K562 (cell line): ENCODE measurements around the gene SGPL1. TPM values are rescaled to one million over a fixed set of nuclear protein-coding genes. Genes with fewer than 3 reads are reported as not detected.

Source experiments
- CREBBP ChIP-seq: IDR thresholded peaks from one replicate; pipeline ENCODE4 v1.6.1; 2012; ENCODE audit warnings: low read depth, mild to moderate bottlenecking, control low read depth, inconsistent platforms, low read length
- CTBP1 ChIP-seq: fragments of 450-650 bp; IDR thresholded peaks from 2 replicates; pipeline ENCODE4 v1.6.1; 2016; ENCODE audit warnings: borderline replicate concordance
- EZH2 ChIP-seq: IDR thresholded peaks from 2 replicates; pipeline ENCODE4 v1.6.1; 2012; ENCODE audit warnings: low read depth, mild to moderate bottlenecking, inconsistent platforms, low read length, borderline replicate concordance
- ILF3 ChIP-seq: fragments of 450-650 bp; IDR thresholded peaks from 2 replicates; pipeline ENCODE4 v1.6.1; 2018; ENCODE audit warnings: antibody characterized with exemption, mild to moderate bottlenecking, moderate library complexity, borderline replicate concordance
- MCM3 ChIP-seq: fragments of 450-650 bp; IDR thresholded peaks from 2 replicates; pipeline ENCODE4 v1.6.1; 2016
- PHF8 ChIP-seq: fragments of 200-600 bp; sonication (generic); IDR thresholded peaks from 2 replicates; pipeline ENCODE4 v1.6.1; 2012; ENCODE audit warnings: mixed run types, mild to moderate bottlenecking, inconsistent platforms, low read length, moderate library complexity, borderline replicate concordance
- POLR2A ChIP-seq: fragments of 450-650 bp; conservative IDR thresholded peaks from 2 replicates; pipeline ENCODE4 v1.6.1; 2016
- RNF2 ChIP-seq: sonication (generic); IDR thresholded peaks from 2 replicates; pipeline ENCODE4 v1.6.1; 2016
- SP2 ChIP-seq: IDR thresholded peaks from 2 replicates; pipeline ENCODE4 v1.6.1; 2011; ENCODE audit warnings: mild to moderate bottlenecking, low read depth, low read length, moderate library complexity; ENCODE audit not compliant: poor library complexity, severe bottlenecking; ENCODE audit errors: extremely low read depth
- TAL1 ChIP-seq: fragments of 450-650 bp; IDR thresholded peaks from 2 replicates; pipeline ENCODE4 v1.6.1; 2016; ENCODE audit warnings: mild to moderate bottlenecking
- TARDBP ChIP-seq: fragments of 450-650 bp; IDR thresholded peaks from 2 replicates; pipeline ENCODE4 v1.6.1; 2016
- TRIM24 ChIP-seq, 2 experiments: fragments of 450-650 bp; IDR thresholded peaks; 2 replicates each; pipeline ENCODE4 v1.6.1; 2016
- XRCC3 ChIP-seq: fragments of 450-650 bp; IDR thresholded peaks from 2 replicates; pipeline ENCODE4 v1.6.1; 2017; ENCODE audit warnings: mild to moderate bottlenecking, moderate library complexity
- ZNF212 ChIP-seq: fragments of 450-650 bp; formaldehyde crosslinking; IDR thresholded peaks from 2 replicates; pipeline ENCODE4 v1.4.0; 2020; ENCODE audit warnings: mild to moderate bottlenecking
- ZNF239 ChIP-seq: fragments of 250-450 bp; sonication (Bioruptor Pico); IDR thresholded peaks from 2 replicates; pipeline ENCODE4 v1.4.0; 2020; ENCODE audit warnings: mild to moderate bottlenecking
- polyA plus RNA-seq, 8 experiments: library from polyadenylated mRNA; depleted of rRNA in 4 of 8; stranded (reverse) in 5 of 8; unstranded in 3 of 8; fragments of >200 nt; fragmentation: Nextera tagmentation in 2 of 8; fragmentation: Illumina TruSeq in 1 of 8; extraction: Ambion mirVana in 2 of 8; extraction: Trizol in 1 of 8; gene quantifications; 2 replicates each; pipeline versions ENCODE4 v1.2.1 to v1.2.3, GENCODE V29; 2011 to 2014; ENCODE audit warnings: inconsistent platforms in 1 of 8, missing spikeins in 1 of 8
- total RNA-seq, 7 experiments: library from RNA; depleted of rRNA in 6 of 7; stranded (reverse); fragments of >200 nt in 6 of 7; fragmentation: Illumina TruSeq in 2 of 7; extraction: Trizol in 2 of 7; gene quantifications; 2 replicates each; pipeline versions ENCODE4 v1.2.1 to v1.2.3, GENCODE V29; 2011 to 2021; ENCODE audit warnings: low replicate concordance in 1 of 7
- TF ChIP-seq, protein P1 (sequence below), 2 experiments: fragments of 450-650 bp; conservative IDR thresholded peaks; 2 replicates each; pipeline ENCODE4 v1.6.1; 2017; ENCODE audit warnings: mild to moderate bottlenecking in 2 of 2, moderate library complexity in 2 of 2
- TF ChIP-seq, protein P2 (sequence below): IDR thresholded peaks from 2 replicates; pipeline ENCODE4 v1.6.1; 2014; ENCODE audit warnings: antibody characterized with exemption
- TF ChIP-seq, protein P3 (sequence below): fragments of 250-450 bp; sonication (Bioruptor Pico); IDR thresholded peaks from 2 replicates; pipeline ENCODE4 v1.4.0; 2020; ENCODE audit warnings: mild to moderate bottlenecking, moderate library complexity, borderline replicate concordance
- TF ChIP-seq, protein P4 (sequence below): conservative IDR thresholded peaks from 2 replicates; pipeline ENCODE4 v1.6.1; 2011; ENCODE audit warnings: low read depth, mild to moderate bottlenecking, low read length; ENCODE audit not compliant: control insufficient read depth
- TF ChIP-seq, protein P5 (sequence below): fragments of 250-450 bp; sonication (Bioruptor Pico); IDR thresholded peaks from 2 replicates; pipeline ENCODE4 v1.4.0; 2020; ENCODE audit warnings: borderline replicate concordance

SGPL1 gene
- total and polyA plus RNA-seq, 9 of the 15 experiments (the other 6 are each of a cell fraction or from before 2014, with no cell fraction given): 6.0 to 18.0 (median 8.7) TPM

DNA sequence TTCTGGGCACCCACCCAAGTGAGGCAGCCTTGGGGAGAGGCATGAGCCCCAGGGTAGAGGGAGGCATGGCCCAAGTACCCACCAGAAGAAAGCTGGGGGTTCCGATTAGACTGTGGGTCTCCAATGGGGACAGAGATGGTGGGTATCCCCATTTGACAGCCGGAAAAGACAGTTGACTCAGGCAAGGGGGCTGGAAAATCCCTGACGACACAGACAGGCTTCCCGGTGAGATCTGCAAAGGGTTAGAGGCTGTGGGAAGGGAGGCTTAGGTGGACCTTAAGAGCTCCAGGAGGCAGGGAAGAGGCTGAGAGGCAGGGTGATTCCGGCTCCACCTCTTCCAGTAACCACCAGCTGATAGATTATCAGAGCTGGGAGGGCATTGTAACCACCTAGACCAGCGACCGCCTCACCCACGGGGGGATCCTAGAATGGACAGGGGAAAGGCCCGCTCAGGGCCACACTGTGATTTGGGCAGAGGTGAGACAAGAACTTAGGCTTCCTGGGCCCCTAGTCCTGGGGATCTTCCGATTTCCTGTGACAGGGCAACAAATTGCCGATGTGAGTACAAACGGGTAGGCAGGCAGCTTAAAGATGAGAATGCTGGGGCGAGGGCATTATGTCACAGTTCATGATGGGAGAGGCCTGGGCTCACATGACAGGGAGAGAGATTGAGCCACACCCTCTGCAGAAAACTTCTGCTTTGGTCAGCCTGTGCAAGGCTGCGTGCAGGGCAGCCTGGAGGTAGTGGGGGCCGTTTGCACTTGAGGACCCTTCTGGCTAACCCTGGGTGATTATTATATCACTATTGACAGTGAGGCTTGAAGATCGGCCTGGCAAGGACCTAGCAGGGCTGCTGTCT lies 36.0 kb upstream of the SGPL1 start (continued):
- TF ChIP-seq, protein P1, sequence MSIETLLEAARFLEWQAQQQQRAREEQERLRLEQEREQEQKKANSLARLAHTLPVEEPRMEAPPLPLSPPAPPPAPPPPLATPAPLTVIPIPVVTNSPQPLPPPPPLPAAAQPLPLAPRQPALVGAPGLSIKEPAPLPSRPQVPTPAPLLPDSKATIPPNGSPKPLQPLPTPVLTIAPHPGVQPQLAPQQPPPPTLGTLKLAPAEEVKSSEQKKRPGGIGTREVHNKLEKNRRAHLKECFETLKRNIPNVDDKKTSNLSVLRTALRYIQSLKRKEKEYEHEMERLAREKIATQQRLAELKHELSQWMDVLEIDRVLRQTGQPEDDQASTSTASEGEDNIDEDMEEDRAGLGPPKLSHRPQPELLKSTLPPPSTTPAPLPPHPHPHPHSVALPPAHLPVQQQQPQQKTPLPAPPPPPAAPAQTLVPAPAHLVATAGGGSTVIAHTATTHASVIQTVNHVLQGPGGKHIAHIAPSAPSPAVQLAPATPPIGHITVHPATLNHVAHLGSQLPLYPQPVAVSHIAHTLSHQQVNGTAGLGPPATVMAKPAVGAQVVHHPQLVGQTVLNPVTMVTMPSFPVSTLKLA (conservative IDR thresholded peaks at IDR 0.05): no peak
- no peak for TF ChIP-seq EZH2
- no peak for TF ChIP-seq TARDBP
- no peak for TF ChIP-seq ZNF239
- no peak for TF ChIP-seq CREBBP
- TF ChIP-seq, protein P2, sequence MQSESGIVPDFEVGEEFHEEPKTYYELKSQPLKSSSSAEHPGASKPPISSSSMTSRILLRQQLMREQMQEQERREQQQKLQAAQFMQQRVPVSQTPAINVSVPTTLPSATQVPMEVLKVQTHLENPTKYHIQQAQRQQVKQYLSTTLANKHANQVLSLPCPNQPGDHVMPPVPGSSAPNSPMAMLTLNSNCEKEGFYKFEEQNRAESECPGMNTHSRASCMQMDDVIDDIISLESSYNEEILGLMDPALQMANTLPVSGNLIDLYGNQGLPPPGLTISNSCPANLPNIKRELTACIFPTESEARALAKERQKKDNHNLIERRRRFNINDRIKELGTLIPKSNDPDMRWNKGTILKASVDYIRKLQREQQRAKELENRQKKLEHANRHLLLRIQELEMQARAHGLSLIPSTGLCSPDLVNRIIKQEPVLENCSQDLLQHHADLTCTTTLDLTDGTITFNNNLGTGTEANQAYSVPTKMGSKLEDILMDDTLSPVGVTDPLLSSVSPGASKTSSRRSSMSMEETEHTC: peak; percentile 57; the same call in 1 of the 2 replicates
- TF ChIP-seq XRCC3: no peak
- no peak; the same call in 1 of the 2 replicates for TF ChIP-seq PHF8
- peak; percentile 44; the same call in 1 of the 2 replicates for TF ChIP-seq CTBP1
- no peak for TF ChIP-seq POLR2A
- TF ChIP-seq, protein P3, sequence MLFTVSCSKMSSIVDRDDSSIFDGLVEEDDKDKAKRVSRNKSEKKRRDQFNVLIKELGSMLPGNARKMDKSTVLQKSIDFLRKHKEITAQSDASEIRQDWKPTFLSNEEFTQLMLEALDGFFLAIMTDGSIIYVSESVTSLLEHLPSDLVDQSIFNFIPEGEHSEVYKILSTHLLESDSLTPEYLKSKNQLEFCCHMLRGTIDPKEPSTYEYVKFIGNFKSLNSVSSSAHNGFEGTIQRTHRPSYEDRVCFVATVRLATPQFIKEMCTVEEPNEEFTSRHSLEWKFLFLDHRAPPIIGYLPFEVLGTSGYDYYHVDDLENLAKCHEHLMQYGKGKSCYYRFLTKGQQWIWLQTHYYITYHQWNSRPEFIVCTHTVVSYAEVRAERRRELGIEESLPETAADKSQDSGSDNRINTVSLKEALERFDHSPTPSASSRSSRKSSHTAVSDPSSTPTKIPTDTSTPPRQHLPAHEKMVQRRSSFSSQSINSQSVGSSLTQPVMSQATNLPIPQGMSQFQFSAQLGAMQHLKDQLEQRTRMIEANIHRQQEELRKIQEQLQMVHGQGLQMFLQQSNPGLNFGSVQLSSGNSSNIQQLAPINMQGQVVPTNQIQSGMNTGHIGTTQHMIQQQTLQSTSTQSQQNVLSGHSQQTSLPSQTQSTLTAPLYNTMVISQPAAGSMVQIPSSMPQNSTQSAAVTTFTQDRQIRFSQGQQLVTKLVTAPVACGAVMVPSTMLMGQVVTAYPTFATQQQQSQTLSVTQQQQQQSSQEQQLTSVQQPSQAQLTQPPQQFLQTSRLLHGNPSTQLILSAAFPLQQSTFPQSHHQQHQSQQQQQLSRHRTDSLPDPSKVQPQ: no peak
- no peak for TF ChIP-seq TRIM24 (IDR thresholded peaks at IDR 0.05)
- no peak for TF ChIP-seq SP2
- TF ChIP-seq, protein P4, sequence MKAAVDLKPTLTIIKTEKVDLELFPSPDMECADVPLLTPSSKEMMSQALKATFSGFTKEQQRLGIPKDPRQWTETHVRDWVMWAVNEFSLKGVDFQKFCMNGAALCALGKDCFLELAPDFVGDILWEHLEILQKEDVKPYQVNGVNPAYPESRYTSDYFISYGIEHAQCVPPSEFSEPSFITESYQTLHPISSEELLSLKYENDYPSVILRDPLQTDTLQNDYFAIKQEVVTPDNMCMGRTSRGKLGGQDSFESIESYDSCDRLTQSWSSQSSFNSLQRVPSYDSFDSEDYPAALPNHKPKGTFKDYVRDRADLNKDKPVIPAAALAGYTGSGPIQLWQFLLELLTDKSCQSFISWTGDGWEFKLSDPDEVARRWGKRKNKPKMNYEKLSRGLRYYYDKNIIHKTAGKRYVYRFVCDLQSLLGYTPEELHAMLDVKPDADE: no peak
- TF ChIP-seq ZNF212 (CRISPR knock-in tag): no peak
- TF ChIP-seq, protein P5, sequence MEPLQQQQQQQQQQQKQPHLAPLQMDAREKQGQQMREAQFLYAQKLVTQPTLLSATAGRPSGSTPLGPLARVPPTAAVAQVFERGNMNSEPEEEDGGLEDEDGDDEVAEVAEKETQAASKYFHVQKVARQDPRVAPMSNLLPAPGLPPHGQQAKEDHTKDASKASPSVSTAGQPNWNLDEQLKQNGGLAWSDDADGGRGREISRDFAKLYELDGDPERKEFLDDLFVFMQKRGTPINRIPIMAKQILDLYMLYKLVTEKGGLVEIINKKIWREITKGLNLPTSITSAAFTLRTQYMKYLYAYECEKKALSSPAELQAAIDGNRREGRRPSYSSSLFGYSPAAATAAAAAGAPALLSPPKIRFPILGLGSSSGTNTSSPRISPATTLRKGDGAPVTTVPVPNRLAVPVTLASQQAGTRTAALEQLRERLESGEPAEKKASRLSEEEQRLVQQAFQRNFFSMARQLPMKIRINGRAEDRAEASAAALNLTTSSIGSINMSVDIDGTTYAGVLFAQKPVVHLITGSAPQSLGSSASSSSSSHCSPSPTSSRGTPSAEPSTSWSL: no peak
- TF ChIP-seq ILF3: no peak
- no peak for TF ChIP-seq MCM3
- TF ChIP-seq RNF2: no peak
- TF ChIP-seq TAL1: no peak
